Germinal center (tissue), 1 donor: ENCODE measurements around the gene ADAMTS12.
"Not testable (repeated sequence)": the region's sequence is repeated elsewhere in the genome, so short reads cannot be mapped to it uniquely, and the experiment has no call there.

ENCODE experiments used
- DNase-seq: peaks from one replicate; pipeline ENCODE4 v3.0.0; 2012; ENCODE audit warnings: mixed read lengths, low spot score

The ADAMTS12 gene

GRCh38 chr5:33524476-33524875 is 367.3 kb downstream of the ADAMTS12 start:
- DNase-seq, result no peak

- no peak for DNase-seq
Measured at GRCh38 chr5:33523208-33523771, 368.5 kb downstream of the ADAMTS12 start.

GRCh38 chr5:33516421-33516820 is 375.4 kb downstream of the ADAMTS12 start:
- DNase-seq, result no peak

- not testable (repeated sequence) for DNase-seq
Measured at GRCh38 chr5:33515366-33515765, 376.4 kb downstream of the ADAMTS12 start.

- no peak for DNase-seq
Measured at GRCh38 chr5:33513462-33514185, 378.2 kb downstream of the ADAMTS12 start.

GRCh38 chr5:33509036-33509435 is 382.8 kb downstream of the ADAMTS12 start:
- DNase-seq, result no peak

GRCh38 chr5:33507426-33507825 is 384.4 kb downstream of the ADAMTS12 start:
- DNase-seq, result no peak

GRCh38 chr5:33504570-33504969 is 387.2 kb downstream of the ADAMTS12 start:
- DNase-seq, result no peak

- DNase-seq, result no peak
Measured at GRCh38 chr5:33501899-33502298, 389.9 kb downstream of the ADAMTS12 start.

GRCh38 chr5:33501260-33501659 is 390.5 kb downstream of the ADAMTS12 start:
- no peak for DNase-seq

GRCh38 chr5:33494466-33494865 is 397.3 kb downstream of the ADAMTS12 start:
- DNase-seq, result no peak

- DNase-seq, result no peak
Measured at GRCh38 chr5:33491941-33492340, 399.8 kb downstream of the ADAMTS12 start.

GRCh38 chr5:33490071-33490665 is 401.6 kb downstream of the ADAMTS12 start:
- no peak for DNase-seq

- no peak for DNase-seq
Measured at GRCh38 chr5:33489481-33490067, 402.2 kb downstream of the ADAMTS12 start.

GRCh38 chr5:33488558-33489355 is 403.0 kb downstream of the ADAMTS12 start:
- no peak for DNase-seq

GRCh38 chr5:33487236-33487635 is 404.6 kb downstream of the ADAMTS12 start:
- no peak for DNase-seq

GRCh38 chr5:33482335-33482734 is 409.5 kb downstream of the ADAMTS12 start:
- no peak for DNase-seq

- no peak for DNase-seq
Measured at GRCh38 chr5:33480876-33481275, 410.9 kb downstream of the ADAMTS12 start.

GRCh38 chr5:33479311-33479710 is 412.5 kb downstream of the ADAMTS12 start:
- DNase-seq, result no peak

- DNase-seq, result no peak
Measured at GRCh38 chr5:33477816-33478215, 414.0 kb downstream of the ADAMTS12 start.

- DNase-seq, result no peak
Measured at GRCh38 chr5:33476992-33477391, 414.8 kb downstream of the ADAMTS12 start.

- DNase-seq, result no peak
Measured at GRCh38 chr5:33475706-33476105, 416.1 kb downstream of the ADAMTS12 start.
